Right hindlimb (tissue), 1 donor: ENCODE data around the gene IQSEC1.
A peak's percentile ranks its signal among the peaks of the same experiment; 100 is the strongest.

Experiments
- DNase-seq: peaks from one replicate; pipeline ENCODE4 v3.0.0-alpha.2; 2018

The IQSEC1 gene

DNA sequence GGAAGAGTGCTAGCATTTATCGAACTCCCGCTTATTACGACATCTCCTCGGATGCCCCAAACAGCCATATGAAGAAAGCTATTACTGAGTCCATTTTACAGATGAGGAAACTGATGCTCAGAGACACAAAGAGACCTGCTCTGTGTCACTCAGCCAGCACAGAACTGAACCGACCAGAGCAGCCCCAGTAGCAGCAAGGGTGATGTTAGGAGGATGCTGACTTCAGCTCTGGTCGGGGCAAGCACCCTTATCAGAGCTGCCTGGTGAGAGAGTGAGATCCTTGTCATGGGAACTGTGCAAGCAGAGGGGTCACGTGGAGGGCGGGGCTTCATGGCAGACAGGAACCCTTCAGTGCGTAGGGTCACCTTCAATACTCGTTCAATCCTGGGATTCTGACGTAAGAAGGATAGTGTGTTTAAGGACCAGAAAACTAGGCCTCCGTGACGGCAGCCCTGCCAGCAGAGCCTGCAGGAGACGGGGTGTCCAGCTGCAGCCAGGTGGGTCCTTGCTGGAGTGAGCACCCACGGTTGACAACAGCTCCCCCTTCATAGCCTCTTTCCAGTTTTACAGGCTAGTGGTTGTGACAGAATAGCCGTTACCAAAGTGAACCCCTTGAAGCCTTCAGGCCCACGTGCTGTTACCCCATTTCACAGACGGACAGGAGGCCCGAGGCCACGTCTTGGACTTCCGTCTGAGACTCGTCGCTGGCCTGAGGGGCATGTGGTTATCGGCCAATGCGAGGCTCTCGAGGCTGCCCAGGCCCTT is 12.0 kb upstream of the IQSEC1 start:
- DNase-seq: no peak

DNA sequence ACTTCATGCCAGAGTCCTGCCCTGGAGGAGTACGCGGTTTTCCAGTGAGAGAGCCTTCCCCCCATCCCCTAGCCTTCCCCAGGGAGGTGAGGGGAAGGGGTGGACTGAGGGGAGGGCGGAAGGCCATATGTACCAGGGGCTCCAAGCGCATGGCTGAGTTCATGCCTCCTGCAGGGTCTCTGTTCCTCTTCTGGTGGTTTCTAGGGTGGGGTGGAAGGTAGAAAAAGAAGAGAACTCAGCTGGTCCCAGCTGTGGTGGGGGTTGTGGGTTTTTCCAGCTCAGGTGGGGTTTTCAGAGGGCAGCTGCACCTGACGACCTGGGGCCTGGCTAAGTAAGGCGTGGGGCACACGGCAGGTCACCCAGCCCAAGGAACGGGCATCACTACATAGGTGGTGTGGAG is 10.7 kb upstream of the IQSEC1 start:
- DNase-seq: no peak

DNA sequence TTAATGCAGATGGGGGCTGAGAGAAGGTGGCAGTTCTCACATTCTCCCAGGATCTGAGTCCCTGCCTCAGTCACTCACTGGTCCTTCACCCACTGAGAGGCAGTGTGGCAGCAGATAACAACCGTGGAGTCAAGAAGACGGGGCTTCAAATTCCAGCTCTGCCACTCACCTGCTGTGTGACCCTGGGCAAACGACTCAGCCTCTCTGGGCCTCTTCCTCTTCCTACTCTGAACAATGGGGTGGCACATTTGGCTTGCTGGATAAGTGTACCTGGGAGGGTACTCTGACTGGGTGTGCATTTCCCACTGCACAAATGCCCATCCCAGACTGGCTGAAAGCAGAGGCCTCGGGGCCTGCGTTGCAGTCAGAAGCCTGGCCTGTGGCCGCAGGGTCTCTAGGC is 10.0 kb upstream of the IQSEC1 start:
- DNase-seq: no peak

DNA sequence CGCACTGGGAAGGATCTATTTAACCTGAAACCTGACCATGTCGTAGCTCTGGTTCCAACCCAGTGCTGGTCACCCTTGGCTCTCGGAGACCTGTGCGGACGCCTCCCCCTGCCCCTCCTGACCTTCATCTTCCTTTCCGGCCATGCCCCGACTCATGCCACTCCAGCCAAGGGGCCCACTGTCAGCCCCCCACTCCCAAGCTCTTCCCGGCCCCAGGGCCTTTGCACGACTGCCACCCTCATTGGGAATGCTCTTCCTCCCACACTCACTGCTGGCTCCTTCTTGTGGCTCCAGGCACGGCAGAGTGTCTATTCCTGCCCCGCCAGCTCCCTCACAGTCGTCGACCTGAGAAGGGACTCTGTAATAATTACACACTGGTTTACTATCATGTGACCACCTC is 9.4 kb upstream of the IQSEC1 start:
- no peak for DNase-seq

DNA sequence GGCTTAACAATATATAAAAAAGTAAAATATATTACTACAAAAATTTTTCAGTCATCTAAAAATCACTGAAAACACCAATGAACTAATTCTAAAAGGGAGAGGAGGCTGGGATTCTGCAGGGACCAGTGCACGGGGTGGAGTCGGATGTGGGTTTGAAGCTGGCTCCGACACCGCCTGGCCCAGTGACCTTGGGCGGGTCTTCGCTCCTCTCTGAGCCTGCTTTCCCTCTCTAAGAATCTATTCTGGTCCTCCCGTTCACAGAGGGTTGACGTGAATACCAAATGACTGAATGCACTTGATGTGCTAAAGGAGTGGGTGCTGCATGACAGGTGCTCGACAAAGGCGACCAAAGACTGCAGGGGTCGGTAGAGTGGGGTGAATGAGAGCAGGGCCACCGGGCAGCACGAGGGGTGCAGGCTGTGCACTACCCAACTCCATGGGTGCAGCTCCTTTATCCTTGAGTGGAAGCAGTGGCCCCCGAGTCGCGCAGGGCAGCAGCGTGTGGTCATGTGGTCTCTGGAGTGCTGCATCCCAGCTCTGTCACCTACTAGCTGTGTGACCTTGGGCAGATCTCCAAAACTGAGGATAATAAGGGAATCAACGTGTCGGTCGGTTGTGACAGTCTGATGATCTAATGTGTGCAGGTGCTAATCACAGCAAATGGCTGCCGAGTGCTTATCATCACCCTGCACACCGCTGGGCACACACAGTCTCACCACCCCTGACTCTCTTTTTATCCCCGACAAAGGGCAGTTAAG is 8.6 kb upstream of the IQSEC1 start:
- no peak for DNase-seq

DNA sequence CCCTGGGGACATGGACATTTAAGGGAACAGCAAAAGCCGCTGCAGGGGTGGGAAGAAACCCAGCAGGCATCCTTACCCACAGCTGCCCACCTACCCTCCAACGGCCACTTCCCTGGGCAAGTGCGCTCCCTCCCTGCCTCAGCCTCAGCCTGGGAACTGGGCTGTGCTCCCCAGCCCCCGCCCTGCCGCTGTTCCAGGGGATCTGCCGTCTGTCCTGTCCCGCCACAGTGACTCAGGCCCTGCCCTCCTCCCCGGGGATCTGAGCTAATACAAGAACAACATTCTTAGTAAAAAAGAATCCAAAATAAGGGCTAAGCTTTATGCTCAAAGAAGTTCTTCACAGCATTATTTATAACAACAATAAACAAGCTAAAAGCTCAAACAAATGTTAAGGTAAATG is 7.4 kb upstream of the IQSEC1 start:
- DNase-seq: no peak

DNA sequence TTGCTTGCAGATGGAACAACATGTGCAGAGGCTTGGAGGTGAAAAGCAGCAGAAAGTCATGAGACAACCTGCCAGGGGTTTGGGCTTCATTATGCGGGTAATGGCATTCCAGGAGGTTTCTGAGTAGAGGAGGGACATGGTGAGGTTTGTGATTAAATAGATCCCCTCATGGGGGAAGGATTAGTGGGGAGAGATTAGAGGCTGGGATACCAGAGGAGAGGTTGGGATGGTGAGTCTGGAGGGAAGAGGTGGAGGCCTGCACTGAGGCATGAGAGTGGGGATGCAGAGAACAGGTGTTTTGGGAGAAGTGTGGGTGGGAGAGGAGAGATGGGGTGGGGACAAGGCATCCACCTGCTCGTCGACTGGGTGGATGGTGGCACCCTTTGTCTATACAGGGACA is 6.8 kb upstream of the IQSEC1 start:
- DNase-seq: no peak

DNA sequence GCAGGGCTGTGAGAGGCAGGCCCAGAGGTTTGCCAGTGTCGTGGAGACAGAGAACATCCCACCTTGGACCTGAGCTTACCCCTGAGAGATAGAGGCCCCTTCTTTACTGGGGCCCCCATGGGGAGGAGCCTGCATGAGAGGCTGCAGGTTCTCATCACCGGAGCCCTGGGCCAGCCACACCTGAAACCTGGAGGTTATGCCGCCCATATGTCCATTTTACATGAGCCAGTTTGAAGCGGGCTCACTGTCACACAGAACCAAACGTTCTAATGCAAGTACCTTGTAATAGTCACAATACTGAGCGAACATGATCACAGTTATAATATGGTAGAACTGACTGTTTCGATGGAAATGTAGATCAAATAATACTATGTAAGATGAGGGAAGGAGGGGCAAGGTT is 6.3 kb upstream of the IQSEC1 start:
- DNase-seq: no peak

DNA sequence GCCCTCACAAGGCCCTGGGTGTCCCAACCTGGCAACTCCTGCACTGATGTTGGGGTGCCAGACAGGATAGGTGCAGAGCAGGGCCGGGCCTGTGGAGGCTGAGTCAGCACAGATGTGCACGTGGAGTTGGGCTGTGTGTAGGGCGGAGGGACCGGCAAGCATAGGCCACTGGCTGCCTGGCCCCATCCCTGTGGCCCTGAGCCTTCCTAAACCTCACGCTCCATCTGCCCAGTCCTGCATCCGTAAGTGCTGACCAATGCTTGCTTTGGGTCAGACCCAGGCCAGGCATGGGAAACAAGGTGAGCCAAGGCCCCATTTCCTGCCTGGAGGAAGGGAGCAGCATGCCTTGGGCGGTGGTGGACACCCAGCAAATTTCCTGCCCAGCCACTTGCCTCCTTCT is 5.8 kb upstream of the IQSEC1 start:
- no peak for DNase-seq

DNA sequence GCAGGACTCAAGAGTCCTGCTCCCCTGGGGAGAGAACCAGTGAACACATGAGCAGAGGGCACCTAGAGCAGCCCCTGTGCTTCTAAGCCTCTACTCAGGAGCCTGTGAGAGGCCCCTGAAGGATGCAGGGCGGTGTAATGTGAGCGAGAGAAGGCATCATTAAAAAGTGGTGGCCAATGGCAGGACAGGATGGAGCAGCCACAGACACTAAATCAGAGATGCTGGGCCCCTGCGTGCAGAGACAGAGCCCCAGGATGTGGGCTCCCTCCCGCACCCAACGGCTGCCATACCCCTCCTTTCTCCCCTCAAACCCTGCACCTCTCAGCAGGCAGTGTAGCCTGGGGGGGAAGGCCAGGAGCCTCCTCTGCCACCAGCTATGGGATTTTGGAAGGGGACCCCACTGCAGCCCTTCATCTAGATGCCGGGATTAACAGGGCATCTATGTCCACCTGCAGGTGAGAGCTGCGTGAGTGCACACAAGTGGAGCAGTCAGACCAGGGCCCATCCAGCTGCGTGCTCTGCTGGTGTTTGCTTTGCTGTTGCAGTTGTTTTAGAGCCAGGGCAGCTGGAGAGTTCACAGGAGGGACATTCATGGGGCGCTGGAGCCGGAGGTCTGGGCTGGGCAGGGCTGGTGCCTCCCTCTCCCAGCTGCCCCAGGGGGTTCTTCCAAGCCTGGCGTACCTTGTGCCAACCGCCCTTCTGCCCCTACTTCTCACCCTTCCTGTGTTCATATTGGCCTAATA is 5.1 kb upstream of the IQSEC1 start:
- peak; percentile 63 for DNase-seq

DNA sequence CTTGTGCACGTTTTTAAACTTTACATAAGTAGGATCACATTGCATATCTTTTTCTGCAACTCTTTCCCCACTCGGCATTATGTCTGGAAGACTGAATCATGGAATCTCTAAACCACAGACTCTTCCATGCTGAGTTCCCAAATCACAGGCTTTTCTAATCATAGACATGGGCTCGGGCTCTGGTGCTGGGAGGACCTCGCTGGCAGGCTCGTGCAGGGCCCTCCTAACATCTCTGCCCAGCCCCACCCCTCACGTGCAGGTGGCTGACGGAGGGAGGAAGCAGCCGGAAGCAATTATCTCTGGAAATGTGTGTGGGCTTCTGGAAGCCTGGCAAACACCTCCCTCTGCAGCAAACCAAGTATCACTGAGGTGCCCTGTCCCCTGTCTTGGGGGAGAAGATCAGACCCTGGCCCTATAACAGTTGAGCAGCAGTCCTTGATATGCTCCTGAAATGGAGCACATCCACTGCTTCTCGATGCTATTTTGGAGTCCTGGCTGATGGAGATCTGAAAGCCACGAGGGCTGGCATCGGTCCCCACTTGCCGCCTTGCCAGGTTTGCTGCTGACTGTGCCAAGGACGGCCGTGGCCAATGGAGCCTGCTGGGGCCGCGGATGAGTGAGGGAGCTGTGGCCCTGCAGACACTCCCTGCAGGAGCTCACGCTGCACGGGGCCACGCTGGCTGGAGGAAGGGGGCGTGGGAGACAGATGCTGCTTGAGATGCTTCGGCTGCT is 4.4 kb upstream of the IQSEC1 start:
- peak; percentile 58 for DNase-seq

DNA sequence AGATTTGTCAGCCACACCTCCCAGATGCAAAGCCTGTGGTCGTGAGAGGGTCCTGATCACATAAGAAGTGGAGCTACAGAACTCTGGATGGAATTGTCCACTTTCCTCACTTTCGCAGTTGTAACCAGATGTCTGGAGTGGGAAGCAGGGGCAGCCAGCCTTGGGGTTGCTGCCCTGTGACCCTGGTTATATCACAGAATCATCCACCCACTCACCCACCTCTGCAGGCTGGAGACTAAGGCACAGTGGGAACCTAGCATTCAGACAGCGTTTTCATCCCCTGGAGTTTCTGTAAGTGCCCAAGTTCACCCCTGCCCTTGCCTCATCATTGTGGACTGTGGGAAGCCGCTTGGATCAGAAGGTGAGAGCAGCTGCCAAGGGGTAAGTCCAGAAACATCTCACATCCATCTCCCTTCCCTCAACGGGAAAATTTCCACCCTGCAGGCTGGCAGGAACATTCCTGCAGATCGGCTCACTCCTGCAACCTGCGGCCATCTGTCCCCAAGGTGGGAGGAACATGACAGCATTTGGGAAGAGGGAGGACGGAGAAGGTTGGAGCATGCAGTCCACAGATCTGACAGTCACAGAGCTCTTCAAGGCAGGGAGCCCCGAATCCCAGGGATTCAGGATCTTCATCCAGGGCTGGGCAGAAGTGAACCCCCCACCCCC is 2.9 kb upstream of the IQSEC1 start:
- no peak for DNase-seq

DNA sequence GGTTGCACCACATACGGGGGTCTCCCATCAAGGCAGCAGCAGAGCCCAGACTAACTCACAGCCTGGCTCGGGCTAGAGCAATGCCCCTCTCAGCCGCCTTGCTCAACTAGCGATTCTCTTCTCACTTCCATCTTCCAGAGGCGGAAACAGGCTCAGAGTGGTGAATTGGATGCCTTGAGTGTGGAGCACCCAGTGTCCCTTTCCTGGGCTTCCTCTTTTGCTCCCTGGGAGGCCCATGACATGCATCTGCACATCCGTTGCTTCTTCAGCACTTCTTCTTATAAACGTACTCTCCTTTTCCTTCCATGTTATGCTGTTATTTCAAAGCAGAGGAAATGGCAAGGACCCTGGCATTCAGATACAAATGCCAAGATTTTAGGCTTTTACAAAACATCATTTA is 2.1 kb upstream of the IQSEC1 start:
- DNase-seq: no peak

DNA sequence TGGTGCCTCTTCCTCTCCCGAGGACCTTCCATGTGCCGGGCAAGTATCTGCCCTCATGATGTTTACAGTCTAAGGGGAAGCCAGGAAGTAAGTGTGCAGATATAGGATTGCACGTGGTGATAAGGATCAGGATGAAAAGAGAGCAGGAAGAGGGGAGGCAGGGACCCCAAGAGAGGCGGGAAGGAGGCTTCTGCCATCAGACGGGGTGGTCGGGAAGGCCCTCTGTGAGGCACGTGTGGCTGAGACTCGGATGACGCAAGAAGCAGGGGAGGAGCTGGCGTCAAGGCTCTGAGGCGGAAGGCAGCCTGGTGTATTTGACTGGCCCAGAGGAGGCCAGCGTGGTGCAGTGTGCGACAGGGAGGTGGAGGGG is 762 bp upstream of the IQSEC1 start:
- DNase-seq: no peak

DNA sequence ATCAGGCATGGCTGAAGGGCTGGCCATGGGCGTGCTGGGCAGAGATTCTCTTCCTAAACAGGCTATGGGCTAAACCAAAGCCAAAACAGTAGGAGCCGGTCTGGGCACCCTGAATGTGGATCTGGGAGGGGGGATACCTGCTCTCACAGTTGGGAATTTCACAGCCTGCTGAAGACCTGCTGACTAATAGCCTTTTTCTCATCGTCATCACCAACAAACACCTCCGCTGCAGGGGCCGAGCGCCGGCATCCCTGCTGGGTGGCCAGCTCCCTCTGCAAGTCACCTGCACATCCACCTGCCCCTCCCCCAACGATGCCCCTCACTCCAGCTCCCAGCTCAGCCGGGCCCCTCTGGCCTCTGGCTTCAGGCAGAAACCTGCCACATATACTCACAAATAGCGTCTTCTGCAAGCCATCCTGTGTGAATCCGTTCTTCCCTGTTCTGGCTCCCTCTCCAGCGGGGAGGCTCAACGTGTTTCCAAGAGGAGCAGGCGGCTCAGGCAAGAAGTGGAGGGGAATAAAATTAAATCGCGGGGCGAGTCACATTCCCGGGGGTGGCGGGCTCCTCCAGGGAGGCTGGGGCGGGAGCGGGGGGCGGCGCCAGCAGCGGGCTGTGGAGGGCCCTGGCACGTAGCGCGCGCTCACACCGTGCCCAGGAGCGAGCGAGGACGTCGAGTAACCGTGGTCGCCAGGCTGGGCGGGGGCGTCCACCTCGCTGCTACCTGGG is 466 bp downstream of the IQSEC1 start:
- DNase-seq: no peak

DNA sequence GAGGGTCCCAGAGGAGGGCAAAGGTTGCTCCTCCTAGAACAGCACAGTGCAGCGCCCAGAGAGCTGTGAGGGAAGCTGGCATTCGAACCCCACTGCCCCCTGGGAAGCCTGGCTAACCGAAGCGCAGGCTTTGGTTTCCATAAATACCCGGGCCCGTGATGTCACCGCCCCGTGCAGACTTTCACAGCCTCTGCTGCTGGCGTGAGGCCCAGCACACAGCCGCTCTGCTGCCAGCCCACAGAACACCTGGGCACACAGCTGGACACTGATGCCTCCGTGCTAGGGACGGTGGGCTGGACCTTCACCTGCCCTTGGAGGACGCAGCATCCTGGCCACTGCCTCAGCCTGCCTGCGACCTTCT is 1.0 kb downstream of the IQSEC1 start:
- DNase-seq: peak; percentile 75

DNA sequence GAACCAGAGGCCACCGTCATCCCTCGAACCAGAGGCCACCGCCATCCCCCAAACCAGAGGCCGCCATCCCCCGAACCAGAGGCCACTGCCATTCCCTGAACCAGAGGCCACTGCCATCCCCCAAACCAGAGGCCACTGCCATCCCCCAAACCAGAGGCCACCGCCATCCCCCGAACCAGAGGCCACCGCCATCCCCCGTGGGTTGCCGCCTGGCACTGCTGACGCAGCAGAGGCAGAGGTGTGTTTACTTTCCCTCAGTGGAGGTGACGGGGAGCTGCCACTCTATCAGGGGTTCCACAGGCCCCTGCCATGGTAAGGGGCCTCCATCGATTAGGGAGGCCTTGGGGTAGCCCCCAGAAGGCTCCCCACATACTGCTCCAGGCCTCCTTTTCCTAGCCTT is 1.5 kb downstream of the IQSEC1 start:
- DNase-seq: no peak

DNA sequence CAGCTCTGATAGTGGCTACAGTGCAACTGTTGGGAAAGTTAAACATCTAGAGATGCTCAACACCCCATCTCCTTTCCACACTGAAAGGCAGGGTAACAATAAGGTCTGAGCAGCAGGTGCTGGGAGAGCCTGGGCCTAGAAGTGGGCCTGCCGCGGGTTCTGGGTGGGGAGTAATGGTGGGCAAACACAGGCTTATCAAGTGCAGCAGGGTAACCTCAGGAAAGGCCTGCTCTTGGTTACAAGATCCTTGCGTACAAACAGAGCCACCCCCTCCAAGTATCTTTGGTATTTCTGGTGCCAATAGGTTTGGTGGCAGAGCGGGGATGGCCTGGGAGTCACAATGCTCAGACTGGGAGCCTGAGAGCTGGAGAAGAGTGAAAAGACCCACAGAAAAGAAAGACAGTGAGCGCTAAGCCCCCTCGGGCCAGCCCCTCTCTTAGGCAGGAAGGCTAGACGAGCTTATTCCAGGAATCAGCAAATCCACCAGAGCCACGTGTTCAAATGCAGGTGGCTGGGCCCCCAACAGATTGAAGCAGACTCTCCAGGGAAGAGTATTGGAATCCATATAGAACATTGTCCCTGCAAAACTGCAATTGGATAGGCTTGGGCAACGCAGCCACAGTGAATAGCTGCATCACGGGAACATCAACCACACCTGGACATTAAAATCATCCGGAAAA is 2.7 kb downstream of the IQSEC1 start:
- DNase-seq: no peak

DNA sequence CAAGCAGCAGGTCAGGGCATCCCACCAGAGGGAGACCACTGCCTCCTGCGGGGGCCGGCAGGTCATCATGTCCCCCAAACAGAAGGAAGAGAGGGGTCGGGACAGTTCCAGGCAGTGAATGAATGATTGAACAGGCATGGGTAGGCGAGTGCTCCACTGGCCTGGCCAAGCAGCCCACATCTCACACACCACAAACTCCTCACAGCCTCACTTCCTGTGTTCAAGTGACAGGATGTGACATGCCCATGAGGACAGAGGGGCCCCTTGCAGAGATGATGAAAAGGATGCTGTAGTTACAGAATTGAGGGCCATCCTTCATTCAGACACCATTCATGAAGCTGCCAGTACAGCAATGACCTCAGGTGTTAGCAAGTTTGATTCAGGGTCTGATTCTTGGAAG is 3.7 kb downstream of the IQSEC1 start:
- no peak for DNase-seq

DNA sequence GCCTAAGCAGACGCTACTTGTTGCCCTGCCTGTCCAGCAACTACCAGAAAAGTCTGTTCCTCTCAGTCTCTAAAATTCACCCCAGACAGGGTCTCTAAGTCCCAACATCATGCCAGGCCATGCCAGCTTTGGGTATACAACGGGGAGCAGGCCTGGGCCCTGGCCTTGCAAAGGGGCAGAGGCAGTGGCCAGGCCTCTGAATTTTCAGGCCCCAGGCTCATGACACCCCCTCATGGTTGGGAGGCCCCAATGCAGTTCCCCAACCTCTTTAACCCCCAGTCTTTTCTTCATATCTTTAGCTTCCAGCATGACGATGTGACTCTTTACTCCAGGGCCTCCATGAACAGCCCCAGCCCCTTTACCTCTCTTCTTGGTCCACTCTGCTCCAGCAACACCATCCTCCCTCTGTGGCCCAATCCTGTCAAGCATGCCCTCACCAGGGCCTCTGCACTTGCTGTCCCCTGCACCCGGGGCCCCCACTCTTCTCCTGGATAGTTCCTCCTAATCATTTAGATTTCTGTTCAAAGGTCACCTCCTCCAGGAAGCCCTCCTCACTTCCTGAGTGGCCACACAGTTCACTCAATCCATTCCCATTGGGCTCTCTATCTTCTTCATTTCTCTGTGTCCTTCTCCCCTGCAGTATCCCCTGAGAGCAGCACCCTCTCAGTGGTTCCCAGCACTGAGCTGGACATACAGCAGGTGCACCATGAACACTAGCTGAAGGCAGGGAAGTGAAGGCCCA is 4.8 kb downstream of the IQSEC1 start:
- no peak for DNase-seq

DNA sequence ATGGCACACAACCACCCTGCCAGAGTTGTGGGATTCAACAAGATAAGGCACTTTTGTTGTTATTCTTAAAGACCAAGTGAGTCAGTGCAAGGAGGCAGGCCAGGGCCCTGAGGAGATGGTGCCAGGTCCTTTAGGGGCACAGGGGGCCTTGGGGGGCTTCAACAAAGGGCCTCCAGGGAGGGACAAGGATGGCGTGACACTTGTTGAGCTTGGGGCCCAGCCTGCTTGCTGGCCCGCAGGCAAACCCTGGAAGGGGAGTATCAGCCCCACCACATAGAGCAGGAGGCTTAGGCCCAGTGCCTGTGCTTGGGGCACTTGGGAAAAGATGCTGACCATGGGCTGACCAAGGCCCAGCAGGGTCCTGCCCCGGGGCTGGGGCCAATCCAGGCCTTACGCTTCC is 5.5 kb downstream of the IQSEC1 start:
- DNase-seq: no peak
